ENCODE results near the gene ABHD1.

DNA sequence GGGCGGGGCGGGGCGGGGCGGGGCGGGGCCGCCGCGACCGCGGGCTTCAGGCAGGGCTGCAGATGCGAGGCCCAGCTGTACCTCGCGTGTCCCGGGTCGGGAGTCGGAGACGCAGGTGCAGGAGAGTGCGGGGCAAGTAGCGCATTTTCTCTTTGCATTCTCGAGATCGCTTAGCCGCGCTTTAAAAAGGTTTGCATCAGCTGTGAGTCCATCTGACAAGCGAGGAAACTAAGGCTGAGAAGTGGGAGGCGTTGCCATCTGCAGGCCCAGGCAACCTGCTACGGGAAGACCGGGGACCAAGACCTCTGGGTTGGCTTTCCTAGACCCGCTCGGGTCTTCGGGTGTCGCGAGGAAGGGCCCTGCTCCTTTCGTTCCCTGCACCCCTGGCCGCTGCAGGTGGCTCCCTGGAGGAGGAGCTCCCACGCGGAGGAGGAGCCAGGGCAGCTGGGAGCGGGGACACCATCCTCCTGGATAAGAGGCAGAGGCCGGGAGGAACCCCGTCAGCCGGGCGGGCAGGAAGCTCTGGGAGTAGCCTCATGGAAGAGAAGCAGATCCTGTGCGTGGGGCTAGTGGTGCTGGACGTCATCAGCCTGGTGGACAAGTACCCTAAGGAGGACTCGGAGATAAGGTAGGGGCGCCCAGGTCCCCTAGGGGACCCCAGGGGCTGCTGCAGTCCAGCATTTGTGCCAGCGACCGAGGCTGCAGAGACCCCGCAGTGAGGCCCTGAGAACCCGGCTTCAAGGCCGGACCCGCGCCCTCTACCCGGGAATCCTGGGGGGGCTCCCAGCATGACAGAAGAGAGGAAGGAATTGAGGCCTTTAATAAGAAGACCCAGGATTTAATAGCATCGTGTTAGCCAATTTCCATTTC, 36.7 kb upstream of the ABHD1 start, which contains the start of gene KHK:
- TF ChIP-seq, protein P1, sequence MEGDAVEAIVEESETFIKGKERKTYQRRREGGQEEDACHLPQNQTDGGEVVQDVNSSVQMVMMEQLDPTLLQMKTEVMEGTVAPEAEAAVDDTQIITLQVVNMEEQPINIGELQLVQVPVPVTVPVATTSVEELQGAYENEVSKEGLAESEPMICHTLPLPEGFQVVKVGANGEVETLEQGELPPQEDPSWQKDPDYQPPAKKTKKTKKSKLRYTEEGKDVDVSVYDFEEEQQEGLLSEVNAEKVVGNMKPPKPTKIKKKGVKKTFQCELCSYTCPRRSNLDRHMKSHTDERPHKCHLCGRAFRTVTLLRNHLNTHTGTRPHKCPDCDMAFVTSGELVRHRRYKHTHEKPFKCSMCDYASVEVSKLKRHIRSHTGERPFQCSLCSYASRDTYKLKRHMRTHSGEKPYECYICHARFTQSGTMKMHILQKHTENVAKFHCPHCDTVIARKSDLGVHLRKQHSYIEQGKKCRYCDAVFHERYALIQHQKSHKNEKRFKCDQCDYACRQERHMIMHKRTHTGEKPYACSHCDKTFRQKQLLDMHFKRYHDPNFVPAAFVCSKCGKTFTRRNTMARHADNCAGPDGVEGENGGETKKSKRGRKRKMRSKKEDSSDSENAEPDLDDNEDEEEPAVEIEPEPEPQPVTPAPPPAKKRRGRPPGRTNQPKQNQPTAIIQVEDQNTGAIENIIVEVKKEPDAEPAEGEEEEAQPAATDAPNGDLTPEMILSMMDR (IDR thresholded peaks at IDR 0.05) = no peak
- TF ChIP-seq POLR2A (IDR thresholded peaks at IDR 0.05) (no peak), POLR2AphosphoS5 (IDR thresholded peaks at IDR 0.05; ENCODE audit: insufficient read depth in 1 of 2, low read depth in 1 of 2) (no peak)

Data from vagina (tissue), 2 donors.